Left lung (tissue), 10 donors: Measurements from ENCODE around the gene PMM2. TPM values are rescaled to one million over a fixed set of nuclear protein-coding genes. Genes with fewer than 3 reads are reported as not detected.

Experiments
- ATAC-seq: fragments of 200-7000 bp; cut with Tn5 transposase; one replicate; pipeline ENCODE4 v1.9.1; 2020; ENCODE audit warnings: moderate library complexity
- DNase-seq, 4 donors: peaks; one replicate each; pipeline ENCODE4 v3.0.0-alpha.2; 2013 to 2020
- H3K27ac ChIP-seq, 2 donors: fragments of 200-600 bp; sonication (generic) in 1 of 2; one replicate each; pipeline versions ENCODE4 v1.5.0 to v1.8.0; 2020 to 2021
- H3K27me3 ChIP-seq, 2 donors: fragments of 200-600 bp; sonication (generic) in 1 of 2; one replicate each; pipeline versions ENCODE4 v1.5.0 to v1.8.0; 2020 to 2021
- H3K36me3 ChIP-seq, 2 donors: fragments of 200-600 bp; sonication (generic) in 1 of 2; one replicate each; pipeline versions ENCODE4 v1.5.0 to v1.8.0; 2020 to 2021
- H3K4me1 ChIP-seq, 2 donors: fragments of 200-600 bp; one replicate each; pipeline ENCODE4 v1.8.0; 2021
- H3K4me3 ChIP-seq, 2 donors: fragments of 200-600 bp; sonication (generic) in 1 of 2; one replicate each; pipeline versions ENCODE4 v1.5.0 to v1.8.0; 2020 to 2021; ENCODE audit warnings: mild to moderate bottlenecking in 1 of 2
- H3K9me3 ChIP-seq, 2 donors: fragments of 200-600 bp; sonication (generic) in 1 of 2; one replicate each; pipeline versions ENCODE4 v1.5.0 to v1.8.0; 2020 to 2021
- intact Hi-C, 2 donors: fragments of 100-400 bp; cut with DNase I; formaldehyde crosslinking; loops; one replicate each; pipeline versions ENCODE4 v1.11.2 to v1.14.2; 2022
- polyA plus RNA-seq, 6 donors: library from polyadenylated mRNA; unstranded; fragments of 120-200 nt; gene quantifications; one replicate each; pipeline ENCODE4 v1.2.1, GENCODE V29; 2013; ENCODE audit not compliant: insufficient read length in 6 of 6
- total RNA-seq, 2 donors: library from RNA; stranded (reverse); fragmentation: NEBNext Ultra II Directional; extraction: Animal tissue kit (Norgen Biotek cat#: 25700); gene quantifications; one replicate each; pipeline ENCODE4 v1.2.1, GENCODE V29; 2021
- TF ChIP-seq, protein P1 (sequence below), 2 donors: fragments of 200-600 bp; sonication (generic) in 1 of 2; IDR thresholded peaks; one replicate each; pipeline versions ENCODE4 v1.5.0 to v1.8.0; 2021; ENCODE audit warnings: antibody characterized with exemption in 2 of 2
- donor health status: DM: no; HTN: yes; CAD: no.
- donor health status: DM: no; HTN: no; CAD: no.

Gene PMM2
- total and polyA plus RNA-seq, 8 donors: 19.2 to 38.2 (median 22.9) TPM

DNA sequence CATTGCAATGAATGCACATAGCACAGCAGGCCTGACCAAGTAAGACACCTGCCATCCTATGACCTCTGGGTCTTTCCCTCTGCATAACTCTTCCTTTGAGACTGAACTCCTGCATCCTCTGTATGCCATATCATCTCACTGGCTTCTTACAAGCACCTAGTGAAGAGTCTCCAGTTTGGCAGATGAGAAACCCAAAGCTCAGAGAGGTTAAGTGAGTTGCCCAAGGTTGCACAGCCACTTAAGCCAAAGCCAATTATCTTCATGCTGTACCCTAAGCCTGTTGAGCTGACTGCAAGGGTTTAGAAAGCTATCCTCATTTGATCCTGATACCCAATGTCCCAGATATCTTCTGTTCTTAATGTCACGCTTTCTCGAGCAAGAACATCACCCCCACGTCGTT is 35.4 kb upstream of the PMM2 start:
- H3K9me3 ChIP-seq: no peaks in the 10 kb centered on the region
- no peak for ATAC-seq

DNA sequence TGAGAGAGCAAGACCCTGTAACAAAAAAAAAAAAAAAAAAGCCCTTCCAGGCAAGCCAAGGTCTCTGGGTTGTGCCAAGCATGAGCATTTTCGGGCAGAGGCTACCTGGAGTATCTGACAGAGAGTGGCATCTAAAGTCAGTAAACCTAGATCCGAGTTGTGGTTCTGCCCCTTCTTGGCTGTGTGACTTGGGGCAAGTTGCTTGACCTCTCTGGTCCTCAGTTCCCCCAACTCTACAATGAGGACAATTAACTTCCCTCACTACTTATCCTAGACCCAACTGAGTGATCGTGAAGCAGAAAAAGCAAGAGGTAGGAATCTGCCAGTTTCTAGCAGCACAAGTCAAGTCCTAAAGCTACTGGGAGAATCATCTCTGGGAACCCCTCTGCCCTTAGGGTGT is 34.6 kb upstream of the PMM2 start:
- DNase-seq: no peak
- no peaks in the 10 kb centered on the region for H3K4me1 ChIP-seq
- TF ChIP-seq, protein P1, sequence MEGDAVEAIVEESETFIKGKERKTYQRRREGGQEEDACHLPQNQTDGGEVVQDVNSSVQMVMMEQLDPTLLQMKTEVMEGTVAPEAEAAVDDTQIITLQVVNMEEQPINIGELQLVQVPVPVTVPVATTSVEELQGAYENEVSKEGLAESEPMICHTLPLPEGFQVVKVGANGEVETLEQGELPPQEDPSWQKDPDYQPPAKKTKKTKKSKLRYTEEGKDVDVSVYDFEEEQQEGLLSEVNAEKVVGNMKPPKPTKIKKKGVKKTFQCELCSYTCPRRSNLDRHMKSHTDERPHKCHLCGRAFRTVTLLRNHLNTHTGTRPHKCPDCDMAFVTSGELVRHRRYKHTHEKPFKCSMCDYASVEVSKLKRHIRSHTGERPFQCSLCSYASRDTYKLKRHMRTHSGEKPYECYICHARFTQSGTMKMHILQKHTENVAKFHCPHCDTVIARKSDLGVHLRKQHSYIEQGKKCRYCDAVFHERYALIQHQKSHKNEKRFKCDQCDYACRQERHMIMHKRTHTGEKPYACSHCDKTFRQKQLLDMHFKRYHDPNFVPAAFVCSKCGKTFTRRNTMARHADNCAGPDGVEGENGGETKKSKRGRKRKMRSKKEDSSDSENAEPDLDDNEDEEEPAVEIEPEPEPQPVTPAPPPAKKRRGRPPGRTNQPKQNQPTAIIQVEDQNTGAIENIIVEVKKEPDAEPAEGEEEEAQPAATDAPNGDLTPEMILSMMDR (IDR thresholded peaks at IDR 0.05): no peak
- peaks cover 0 to 4% of the 10 kb centered on the region in 2 donors for H3K36me3 ChIP-seq
- no peak overlapping the region for H3K4me3 ChIP-seq
- H3K9me3 ChIP-seq: no peaks in the 10 kb centered on the region
- H3K27ac ChIP-seq: no peak overlapping the region
- H3K27me3 ChIP-seq: no peaks in the 10 kb centered on the region
- no peak for ATAC-seq
- intact Hi-C loops: no loop called here

More for the DNA sequence above, 35.4 kb upstream of the PMM2 start:
- TF ChIP-seq, protein P1 (IDR thresholded peaks at IDR 0.05): no peak
- H3K27me3 ChIP-seq: no peaks in the 10 kb centered on the region
- intact Hi-C loops: no loop called here
- no peak overlapping the region for H3K27ac ChIP-seq
- H3K4me1 ChIP-seq: no peaks in the 10 kb centered on the region
- no peaks in the 10 kb centered on the region for H3K36me3 ChIP-seq
- DNase-seq: no peak
- no peak overlapping the region for H3K4me3 ChIP-seq

DNA sequence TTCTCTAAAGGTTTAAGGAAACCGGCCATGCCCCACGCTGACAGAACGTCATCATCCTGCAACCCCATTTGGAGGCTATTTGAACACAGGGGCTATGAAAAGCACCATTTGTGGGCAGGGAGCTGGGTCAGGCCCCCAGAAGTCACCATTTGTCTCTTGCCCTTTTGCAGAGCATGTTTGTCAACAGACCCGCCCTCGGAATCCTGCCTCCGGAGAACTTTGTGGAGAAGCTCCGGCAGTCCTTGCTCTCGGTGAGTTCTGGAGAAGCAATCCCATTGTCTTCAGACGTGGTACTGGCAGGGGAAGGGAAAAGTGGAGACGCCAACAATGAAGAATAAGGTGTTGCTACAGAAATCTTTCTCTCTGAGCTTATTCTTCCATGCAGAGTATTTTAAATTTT is 33.7 kb upstream of the PMM2 start:
- peaks cover 0 to 11% of the 10 kb centered on the region in 2 donors for H3K36me3 ChIP-seq
- TF ChIP-seq, protein P1 (IDR thresholded peaks at IDR 0.05): no peak
- no peak overlapping the region for H3K4me3 ChIP-seq
- DNase-seq: no peak
- no peak overlapping the region for H3K27ac ChIP-seq
- no peaks in the 10 kb centered on the region for H3K4me1 ChIP-seq
- H3K9me3 ChIP-seq: no peaks in the 10 kb centered on the region
- no peak for ATAC-seq
- H3K27me3 ChIP-seq: no peaks in the 10 kb centered on the region
- intact Hi-C loops: no loop called here

DNA sequence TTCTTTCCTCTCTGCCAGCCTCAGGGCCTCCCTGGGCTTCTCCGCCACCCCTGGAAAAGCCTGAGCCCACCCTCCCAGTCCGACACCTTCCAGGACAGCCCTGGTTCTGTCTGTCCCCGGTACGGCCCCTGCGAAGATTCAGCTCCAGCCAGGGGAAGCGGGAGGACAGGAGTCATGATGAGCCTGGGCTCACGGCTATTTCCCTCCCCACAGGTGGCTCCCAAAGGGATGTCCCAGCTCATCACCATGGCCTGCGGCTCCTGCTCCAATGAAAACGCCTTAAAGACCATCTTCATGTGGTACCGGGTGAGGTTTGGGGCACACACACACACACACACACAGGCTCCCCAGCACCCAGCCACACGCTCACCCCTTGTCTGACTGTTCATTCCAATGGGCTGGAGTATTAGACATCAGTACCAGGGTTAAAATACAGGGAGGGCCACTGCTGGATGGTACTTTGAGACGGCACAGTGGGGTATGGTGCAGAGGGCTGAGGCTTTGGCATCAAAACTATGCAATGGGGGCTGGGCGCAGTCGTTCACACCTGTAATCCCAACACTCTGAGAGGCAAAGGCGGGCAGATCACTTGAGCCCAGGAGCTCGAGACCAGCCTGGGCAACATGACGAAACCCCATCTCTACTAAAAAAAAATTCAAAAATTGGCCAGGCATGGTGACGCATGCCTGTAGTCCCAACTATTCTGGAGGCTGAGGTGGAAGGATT is 33.0 kb upstream of the PMM2 start:
- peaks cover 0 to 15% of the 10 kb centered on the region in 2 donors for H3K36me3 ChIP-seq
- TF ChIP-seq, protein P1 (IDR thresholded peaks at IDR 0.05): no peak
- H3K4me1 ChIP-seq: no peaks in the 10 kb centered on the region
- no peak overlapping the region for H3K27ac ChIP-seq
- H3K9me3 ChIP-seq: no peaks in the 10 kb centered on the region
- H3K27me3 ChIP-seq: no peaks in the 10 kb centered on the region
- H3K4me3 ChIP-seq: no peak overlapping the region
- DNase-seq (no peak), ATAC-seq (no peak)
- intact Hi-C loops: no loop called here

DNA sequence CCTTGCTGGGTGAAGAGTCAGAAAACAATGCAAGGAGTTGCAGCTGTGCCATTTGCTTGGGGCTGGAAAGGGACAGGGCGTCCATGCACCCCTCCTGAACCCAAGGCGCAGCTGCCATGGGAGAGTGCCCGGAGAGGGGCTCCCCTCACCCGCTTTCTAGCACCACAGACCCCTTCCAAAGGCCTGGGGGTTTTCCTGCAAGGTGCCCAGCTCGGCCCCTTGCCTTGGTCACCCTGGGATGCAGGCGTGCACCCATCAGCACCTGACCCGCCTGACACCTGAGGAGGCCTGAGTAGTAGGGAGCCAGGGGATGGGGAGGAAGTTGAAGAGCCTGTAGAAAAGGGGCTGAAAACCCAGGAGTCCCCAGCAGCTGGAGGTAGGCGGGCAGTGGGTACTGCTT is 30.5 kb upstream of the PMM2 start:
- ATAC-seq (no peak), DNase-seq (no peak)
- TF ChIP-seq, protein P1 (IDR thresholded peaks at IDR 0.05): no peak
- Histone ChIP-seq H3K36me3 (peaks cover 0 to 19% of the 10 kb centered on the region in 2 donors), H3K9me3 (no peaks in the 10 kb centered on the region), H3K27me3 (no peaks in the 10 kb centered on the region), H3K4me3 (no peak overlapping the region), H3K27ac (no peak overlapping the region), H3K4me1 (no peaks in the 10 kb centered on the region)
- intact Hi-C loops: no loop called here
